Measurements from ENCODE around the gene CERCAM.
"Not testable (repeated sequence)": the region's sequence is repeated elsewhere in the genome, so short reads cannot be mapped to it uniquely, and the experiment has no call there.

The CERCAM gene

GRCh38 chr9:128393970-128394369 is 26.7 kb upstream of the CERCAM start:
- no peak for DNase-seq

- DNase-seq = no peak
These were observed 26.1 kb upstream of the CERCAM start for GRCh38 chr9:128394379-128395168.

DNA sequence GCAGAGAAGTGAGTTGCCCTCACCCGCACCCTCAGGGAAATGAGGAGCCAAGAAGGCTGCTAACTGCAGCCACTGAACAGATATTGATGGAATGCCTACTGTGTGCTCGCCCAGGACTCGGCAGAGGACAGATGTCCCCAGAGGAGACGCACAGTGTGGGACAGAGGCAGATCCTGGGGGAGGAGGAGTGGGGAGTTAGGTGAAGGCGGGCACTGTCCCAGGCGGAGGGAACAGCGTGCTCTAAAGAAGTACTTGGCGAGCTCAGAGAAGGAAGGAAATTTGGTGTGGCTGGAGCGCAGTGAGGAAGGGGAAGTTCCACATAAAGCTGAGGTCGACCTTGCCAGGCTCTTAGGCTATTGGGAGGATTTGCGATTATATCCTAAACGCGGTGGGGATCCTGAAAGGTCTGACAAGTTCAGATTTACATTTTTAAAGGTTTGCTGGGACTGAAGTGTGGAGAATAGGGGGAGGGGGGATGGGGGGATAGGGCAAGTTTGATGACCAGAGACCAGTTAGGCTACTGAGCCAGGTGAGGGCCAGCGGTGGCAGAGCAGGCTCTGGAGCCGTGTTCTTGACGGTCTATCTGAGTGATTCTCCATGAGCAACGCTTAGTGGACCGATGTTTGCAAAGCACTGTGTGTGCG is 23.6 kb upstream of the CERCAM start:
- DNase-seq = no peak

DNA sequence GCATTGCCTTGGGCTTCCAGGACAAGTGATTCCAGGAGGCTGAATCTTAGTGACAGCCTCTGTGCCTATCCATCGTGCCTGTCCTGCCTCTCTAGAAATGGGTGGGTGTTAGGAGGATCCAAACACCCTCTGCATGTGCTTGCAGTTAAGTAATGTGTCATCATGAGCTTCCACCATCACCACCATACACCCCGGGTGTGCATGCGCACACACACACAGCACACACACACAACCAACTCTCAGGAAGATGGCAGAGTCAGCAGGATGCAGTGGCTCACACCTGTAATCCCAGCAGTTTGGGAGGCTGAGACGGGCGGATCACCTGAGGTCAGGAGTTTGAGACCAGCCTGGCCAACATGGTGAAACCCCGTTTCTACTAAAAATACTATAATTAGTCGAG is 22.8 kb upstream of the CERCAM start:
- no peak for DNase-seq

GRCh38 chr9:128399861-128400260 is 20.8 kb upstream of the CERCAM start:
- DNase-seq = no peak

DNA sequence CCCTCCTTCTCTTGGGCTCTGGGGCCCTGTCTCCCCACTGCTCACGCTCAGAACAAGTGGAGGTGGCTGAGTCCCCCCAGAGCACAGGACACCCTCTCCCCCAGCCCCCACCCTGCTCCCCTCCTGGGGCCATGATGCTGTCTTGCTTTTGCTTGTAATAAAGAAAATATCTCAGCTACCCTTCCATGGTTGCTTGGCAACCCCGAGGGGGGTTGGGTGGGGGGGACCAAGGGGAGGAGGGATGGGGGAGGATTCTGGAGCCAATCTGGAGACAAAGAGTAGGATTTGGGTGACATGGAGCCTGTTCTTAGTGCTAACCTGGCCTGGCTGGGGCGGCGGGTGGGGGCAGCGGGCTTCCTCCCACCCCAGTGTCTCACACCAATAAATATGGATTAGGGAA is 16.1 kb upstream of the CERCAM start:
- no peak for DNase-seq

GRCh38 chr9:128405077-128405779 is 15.4 kb upstream of the CERCAM start:
- no peak for DNase-seq

GRCh38 chr9:128405780-128406171 is 14.9 kb upstream of the CERCAM start:
- DNase-seq = no peak

DNA sequence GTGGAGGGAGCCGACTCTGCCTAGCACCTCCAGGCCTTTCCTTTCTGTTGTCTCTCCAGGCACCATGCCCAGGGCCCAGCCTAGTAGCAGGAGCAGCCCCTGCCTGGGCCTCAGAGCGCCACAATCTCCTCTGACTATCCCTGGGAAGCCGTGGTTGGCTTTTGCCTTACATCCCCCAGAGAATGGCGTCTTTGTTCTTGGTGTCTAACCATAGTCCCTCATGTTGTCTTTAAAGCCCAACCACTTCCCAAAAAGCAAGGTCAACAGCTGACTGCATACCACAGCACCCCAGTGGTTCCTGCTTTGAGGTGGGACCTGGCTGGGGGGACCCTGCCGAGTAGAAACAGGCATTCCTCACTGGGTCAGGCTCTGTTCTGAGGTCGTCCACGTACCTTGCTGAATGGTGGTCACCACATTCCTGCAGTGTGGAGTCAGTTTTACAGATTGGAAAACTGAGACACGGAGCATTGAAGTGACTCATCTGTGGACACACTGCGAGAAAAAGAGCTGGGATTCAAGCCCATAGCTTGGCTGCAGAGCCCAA is 13.7 kb upstream of the CERCAM start:
- no peak for DNase-seq

DNA sequence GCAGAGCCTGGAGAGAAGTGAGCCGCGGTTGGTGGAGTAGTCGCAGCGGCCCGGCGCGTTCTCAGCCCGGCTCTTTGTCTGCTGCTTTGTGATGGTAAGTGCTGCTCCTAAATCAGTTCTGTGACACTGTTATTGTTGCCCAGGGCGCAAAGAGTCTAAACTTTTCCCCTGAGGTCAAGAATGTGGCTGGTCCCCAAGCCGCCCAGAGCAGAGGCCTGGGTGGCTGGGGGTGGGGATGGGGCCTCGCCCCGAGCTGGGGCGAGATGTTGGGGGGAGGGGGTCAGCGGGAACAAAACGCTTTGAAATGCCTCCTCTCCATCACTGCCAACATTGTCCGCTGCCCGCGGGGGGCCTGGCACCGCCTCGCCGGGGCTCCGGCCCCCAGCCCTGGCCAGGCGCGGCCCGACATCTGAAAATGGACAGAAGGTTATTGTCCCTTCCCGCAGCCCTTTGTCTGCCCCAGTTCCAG is 11.7 kb upstream of the CERCAM start:
- no peak for DNase-seq

DNA sequence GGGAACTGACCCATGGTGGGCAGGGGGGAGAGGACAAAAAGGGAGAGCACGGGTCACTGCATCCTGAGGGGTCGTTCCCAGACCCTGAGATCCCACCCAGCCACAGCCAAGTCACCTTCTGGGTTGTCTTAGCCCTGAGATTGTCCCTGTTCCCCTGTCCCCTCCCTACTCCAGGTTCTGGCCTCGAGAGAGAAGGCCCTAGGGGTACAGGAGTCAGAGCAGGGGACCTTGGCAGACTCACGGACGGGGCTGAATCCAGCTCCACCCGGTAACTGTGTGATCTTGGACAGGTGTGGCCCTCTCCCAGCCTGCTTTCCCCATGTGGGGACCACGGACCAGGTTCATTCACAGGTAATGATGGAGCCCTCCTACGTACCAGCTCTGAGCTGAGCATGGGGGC is 11.2 kb upstream of the CERCAM start:
- no peak for DNase-seq

DNA sequence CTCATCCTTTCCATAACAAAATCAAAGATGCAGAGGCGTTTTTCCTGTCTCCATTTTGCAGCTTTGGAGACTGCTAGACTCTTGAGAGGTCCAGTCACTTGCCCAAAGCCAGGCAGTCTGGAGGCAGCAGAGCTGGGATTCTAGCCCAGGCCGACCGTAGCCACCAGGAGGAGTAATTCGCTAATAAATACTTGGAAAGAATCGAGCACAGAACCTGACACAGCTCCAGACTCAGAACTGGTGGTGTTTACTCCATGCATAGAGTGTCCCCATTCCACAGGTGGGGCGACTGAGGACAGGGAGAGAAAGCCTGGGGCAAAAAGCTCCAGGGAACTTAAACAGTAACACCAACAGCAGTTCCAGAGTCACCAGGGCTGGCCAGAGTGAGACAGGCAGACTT is 10.7 kb upstream of the CERCAM start:
- no peak for DNase-seq

GRCh38 chr9:128411364-128412119 is 9.1 kb upstream of the CERCAM start:
- no peak for DNase-seq

GRCh38 chr9:128412120-128412790 is 8.4 kb upstream of the CERCAM start:
- peak in 3 of 5 experiments; percentile 6 to 42 (median 20) for DNase-seq

GRCh38 chr9:128413728-128414127 is 6.9 kb upstream of the CERCAM start:
- DNase-seq = not testable (repeated sequence)

- no peak for DNase-seq
These were observed 6.2 kb upstream of the CERCAM start for GRCh38 chr9:128414461-128414860.

GRCh38 chr9:128415281-128415680 is 5.4 kb upstream of the CERCAM start:
- no peak for DNase-seq

DNA sequence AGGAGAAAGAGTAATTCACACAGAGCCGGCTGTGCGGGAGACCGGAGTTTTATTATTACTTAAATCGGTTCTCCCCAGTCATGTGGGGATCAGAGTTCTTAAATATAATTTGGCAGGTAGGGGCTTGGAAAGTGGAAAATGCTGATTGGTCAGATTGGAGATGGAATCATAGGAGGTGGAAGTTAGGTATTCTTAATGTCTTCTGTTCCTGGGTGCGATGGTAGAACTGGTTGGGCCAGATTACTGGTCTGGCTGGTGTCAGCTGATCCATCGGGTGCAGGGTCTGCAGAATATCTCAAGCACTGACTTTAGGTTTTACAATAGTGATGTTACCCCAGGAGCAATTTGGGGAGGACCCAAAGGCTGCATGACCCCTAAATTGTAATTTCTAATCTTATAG is 4.6 kb upstream of the CERCAM start:
- no peak for DNase-seq

- no peak for DNase-seq
These were observed 4.1 kb upstream of the CERCAM start for GRCh38 chr9:128416432-128417019.

DNA sequence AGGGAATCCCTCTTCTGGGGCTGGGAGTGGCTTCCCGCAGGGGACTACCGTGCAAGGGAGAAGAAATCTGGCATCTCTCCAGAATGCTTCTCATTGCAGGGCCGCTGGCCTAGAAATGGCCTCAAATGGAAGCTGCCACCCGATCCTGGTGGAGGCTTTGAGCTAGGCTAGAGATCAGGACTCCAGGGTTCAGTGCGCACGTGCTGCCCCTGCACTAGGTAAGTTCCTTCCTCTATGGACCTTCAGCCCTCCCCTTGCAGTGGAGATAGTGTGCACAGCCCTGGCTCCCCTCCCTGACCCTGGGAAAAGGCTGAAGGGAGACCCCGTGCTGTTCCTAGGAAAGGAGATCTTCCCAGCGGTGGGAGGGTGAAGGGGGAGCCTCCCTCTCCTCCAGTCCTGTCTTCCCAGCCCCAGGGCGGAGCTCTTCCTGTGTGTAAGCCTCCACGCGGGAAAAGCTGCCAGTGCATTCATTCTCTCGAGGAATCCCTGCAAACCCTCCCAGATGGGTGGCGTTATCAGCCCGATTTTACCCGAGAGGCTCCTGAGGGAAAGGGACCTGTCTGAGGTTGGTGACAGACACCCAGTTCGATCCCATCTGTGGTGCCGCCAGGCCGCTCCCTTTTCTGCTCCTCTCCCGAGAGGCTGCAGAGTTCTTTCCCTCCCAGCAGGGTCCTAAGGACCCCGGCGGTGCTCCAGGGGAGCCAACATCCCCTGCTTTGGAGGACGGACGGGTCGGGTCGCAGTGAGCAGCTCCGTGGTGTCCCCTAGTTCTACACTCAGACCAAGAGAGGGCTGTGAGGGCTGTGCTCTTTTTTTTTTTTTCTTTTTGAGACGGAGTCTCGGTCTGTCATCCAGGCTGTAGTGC is 1.4 kb upstream of the CERCAM start:
- no peak for DNase-seq
